Endothelial cell of hepatic sinusoid (primary cell): Measurements from ENCODE around the gene FAIM2.

Source experiments
- in situ Hi-C: cut with HindIII; loops from 2 replicates; pipeline ENCODE4 v1.10.0; 2017; ENCODE audit warnings: low sequenced_read_pairs

FAIM2 gene

DNA sequence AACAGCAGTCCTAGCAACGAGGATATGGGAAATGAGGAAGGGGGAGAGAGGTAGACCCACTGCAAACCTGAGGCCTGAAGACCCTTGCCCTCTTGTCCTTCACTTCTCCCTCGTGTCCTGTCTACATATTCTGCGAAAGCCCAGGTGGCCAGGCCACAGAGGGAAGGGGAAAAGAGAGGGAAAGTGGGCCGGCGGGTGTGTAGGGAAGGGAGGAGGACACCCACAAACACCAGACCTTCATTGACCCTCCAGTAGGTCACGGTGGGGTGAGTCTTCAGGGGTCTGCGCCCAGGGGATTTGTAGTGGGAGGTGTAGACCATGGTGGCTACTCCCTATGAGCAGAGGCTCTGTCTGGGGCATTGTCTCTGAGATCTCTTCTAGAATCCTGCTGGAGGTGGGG lies 3.8 kb downstream of the FAIM2 start:
- in situ Hi-C loops = no loop called here

- in situ Hi-C loops = no loop called here
Measured at GRCh38 chr12:49899286-49899843, 4.3 kb downstream of the FAIM2 start.

- in situ Hi-C loops = no loop called here
Measured at GRCh38 chr12:49897276-49897675, 6.4 kb downstream of the FAIM2 start.

DNA sequence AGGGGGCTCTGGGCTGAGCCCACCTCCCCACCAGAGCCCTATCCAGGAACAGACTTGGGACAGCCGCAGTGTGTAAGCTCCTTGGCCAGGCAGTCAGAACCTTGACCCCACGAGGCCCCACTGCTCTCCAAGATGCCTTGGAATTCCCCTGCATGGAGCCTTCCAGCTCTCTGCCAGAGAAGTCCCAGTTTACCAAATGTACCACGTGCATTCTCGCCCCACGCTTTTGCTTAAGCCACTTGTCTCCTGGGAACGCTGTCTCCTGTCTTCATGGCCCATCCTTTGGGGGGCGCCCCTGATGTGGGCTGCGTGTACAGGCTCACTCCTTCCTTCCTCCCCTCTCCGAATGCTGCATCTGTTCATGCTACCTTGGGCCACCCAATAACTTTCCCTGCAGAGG lies 7.9 kb downstream of the FAIM2 start:
- in situ Hi-C loops = no loop called here

DNA sequence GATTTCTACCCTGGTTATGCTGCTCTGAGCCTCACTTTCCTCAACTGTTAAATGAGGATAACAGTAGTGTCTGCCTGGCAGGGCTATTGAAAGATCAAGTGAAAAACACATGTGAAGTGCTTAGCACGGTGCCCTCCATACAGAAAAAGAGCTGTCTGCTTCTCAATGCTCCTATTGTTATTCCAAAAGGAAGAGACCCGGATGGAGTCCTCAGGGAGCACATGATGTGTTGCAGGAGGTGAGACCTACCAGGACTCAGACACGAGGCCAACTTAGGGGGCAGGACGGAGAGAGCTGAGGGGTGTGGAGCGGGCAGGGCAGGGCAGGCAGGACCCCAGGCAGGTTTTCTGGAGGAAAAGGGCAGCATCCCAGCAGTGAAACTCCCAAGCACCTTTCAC lies 8.9 kb downstream of the FAIM2 start:
- in situ Hi-C loops = loop anchor here (5.0 kb wide), 1 partner anchor 58 kb away; the partner anchor contains the start of gene AQP2

DNA sequence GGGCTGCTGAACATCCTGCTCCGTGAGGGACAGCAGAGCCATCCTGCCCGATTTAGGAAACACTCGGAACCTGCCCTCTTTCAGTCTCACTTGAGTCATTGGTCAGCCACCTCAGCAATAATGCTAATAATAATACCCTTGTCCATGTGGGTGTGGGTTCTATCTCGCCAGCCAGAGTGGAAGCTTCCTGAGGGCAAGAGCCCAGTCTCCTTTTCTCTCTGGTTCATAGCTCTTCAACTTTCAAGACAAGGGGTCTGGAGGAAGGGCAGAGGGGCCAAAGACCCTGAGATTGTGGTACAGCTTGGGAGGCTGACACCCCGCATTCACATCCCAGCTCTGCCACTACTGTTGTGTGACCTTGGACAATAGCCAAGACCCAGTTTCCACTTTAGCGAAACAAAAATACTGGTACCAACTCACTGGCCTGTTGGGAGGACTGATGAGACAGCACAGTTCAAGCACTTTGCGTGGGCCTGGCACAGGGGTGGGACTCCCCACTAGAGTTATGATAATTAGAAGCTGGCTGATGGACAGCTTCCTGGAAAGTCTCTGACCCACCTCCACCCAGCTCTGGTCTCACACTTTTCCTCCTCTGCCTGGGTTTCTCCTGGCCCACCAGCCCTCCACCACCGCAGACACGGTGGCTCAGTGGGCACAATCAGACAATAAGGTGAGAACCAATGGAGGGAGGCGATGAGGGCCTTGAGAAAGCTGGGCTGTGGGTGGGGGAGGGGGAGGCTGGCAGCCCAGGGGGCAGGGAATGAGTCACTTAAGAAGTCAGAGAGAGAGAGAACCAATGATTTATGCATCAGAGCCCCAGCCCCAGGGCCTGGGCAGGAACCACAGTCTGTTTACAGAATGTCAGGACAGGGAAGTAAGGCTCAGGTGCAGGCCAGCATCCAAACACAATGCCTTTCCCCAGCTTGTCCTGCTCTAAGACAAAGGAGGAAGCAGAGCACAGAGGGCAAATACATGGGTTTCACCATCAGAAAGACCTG lies 9.6 kb downstream of the FAIM2 start:
- in situ Hi-C loops = loop anchor here (5.0 kb wide), 1 partner anchor 58 kb away; the partner anchor contains the start of gene AQP2

DNA sequence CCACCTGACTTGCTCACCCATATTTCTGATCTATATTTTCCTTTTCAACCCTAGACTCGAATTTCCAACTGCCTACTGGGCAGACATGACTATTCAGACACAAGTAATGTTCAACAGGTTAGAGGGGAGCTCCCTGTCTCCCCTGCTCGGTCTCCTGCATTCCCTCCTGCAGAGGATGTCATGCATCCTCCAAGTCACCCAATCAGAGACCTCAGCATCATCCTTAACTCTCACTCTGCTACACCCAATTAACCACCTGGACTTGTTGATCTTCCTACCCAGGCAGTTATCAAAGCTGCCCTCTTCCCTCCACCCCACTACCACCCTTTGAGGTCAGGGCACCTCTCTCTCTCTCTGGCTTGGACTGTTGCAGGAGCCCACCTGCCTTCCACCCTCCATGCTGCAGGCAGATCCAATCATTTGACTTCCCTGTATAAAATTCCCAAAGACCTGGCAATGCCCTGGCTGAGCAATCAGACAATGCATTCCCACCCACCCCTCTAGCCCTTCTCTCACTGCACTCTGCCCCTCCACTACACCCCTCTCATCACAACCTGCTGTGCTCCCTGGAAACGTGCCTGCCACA lies 10.9 kb downstream of the FAIM2 start:
- in situ Hi-C loops = loop anchor here (5.0 kb wide), 1 partner anchor 59 kb away; the partner anchor contains the start of gene AQP2

GRCh38 chr12:49892084-49892731 lies 11.5 kb downstream of the FAIM2 start:
- in situ Hi-C loops = loop anchor here (5.0 kb wide), 1 partner anchor 60 kb away; the partner anchor contains the start of gene AQP2

GRCh38 chr12:49891476-49891875 lies 12.2 kb downstream of the FAIM2 start:
- in situ Hi-C loops = loop anchor here (5.0 kb wide), 1 partner anchor 61 kb away; the partner anchor contains the start of gene AQP2

GRCh38 chr12:49891012-49891411 lies 12.7 kb downstream of the FAIM2 start:
- in situ Hi-C loops = loop anchor here (5.0 kb wide), 1 partner anchor 61 kb away; the partner anchor contains the start of gene AQP2

GRCh38 chr12:49890096-49890461 lies 13.6 kb downstream of the FAIM2 start:
- in situ Hi-C loops = loop anchor here (5.0 kb wide), 1 partner anchor 62 kb away; the partner anchor contains the start of gene AQP2

GRCh38 chr12:49889361-49890095 lies 14.2 kb downstream of the FAIM2 start:
- in situ Hi-C loops = loop anchor here (5.0 kb wide), 1 partner anchor 63 kb away; the partner anchor contains the start of gene AQP2

- in situ Hi-C loops = no loop called here
Measured at GRCh38 chr12:49888461-49889151, 15.1 kb downstream of the FAIM2 start.

- in situ Hi-C loops = no loop called here
Measured at GRCh38 chr12:49887536-49888401, 15.9 kb downstream of the FAIM2 start.

- in situ Hi-C loops = no loop called here
Measured at GRCh38 chr12:49887091-49887490, 16.6 kb downstream of the FAIM2 start.

DNA sequence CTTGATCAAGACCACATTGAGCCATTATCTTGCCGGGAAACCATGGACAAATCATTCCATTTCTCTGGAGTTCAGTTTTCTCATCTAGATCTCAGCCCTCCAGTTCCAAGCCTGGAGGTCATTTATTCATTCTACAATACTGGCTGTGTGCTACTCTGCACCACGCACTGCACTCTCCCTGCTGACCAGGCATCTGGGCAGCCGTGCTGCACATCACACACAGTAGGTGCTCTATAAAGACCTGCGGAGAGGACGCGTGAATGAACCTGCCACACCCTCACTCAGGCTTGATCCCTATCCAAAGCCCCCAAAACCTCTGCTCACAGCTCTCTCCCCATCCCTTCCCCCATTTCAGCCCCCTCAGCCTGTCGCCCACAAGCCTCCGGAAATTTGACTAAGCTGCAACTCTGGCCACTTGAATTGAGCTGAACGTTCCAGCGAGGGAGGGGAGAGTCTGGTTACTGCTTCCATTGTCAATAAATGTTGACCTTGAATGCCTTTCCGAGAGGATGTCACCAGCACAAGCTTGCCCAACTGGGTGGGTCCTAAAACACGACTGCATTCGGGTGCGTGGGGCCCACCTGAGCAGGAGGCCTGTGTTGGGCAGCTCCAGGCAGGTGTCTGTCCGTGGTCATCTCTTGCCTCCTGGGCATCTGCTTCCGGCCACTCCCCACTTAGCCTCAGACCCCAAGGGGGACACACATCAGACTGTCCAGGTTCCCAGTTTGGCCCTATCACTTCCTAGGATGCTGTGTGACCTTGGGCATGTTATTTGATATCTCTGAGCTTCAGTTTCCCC lies 17.8 kb downstream of the FAIM2 start:
- in situ Hi-C loops = no loop called here

GRCh38 chr12:49885118-49885517 lies 18.6 kb downstream of the FAIM2 start:
- in situ Hi-C loops = no loop called here
